ENCODE measurements around the gene UBR2. TPM values are rescaled to one million over a fixed set of nuclear protein-coding genes. Genes with fewer than 3 reads are reported as not detected.

UBR2 gene
- total and polyA plus RNA-seq, 2 donors (not counting 3 experiments of a cell fraction or from before 2014, with no cell fraction given): 8.0 to 22.3 TPM

- H3K27ac ChIP-seq (ENCODE audit: insufficient read depth, low read depth, low read length): no peak overlapping the region
Measured at GRCh38 chr6:42627674-42628073, 63.8 kb downstream of the UBR2 start.

GRCh38 chr6:42628604-42629003 lies 64.8 kb downstream of the UBR2 start:
- Histone ChIP-seq H3K27me3 (ENCODE audit: control insufficient read depth in 2 of 2, insufficient read depth in 2 of 2, low read length in 2 of 2) (no peaks in the 10 kb centered on the region), H3K36me3 (ENCODE audit: control insufficient read depth in 2 of 2, extremely low read depth in 1 of 2, insufficient read depth in 2 of 2, low read length in 2 of 2) (peaks cover 2 to 5% of the 10 kb centered on the region in 2 experiments), H3K4me1 (ENCODE audit: control insufficient read depth, extremely low read depth, insufficient read depth, low read length) (no peaks in the 10 kb centered on the region), H3K27ac (ENCODE audit: insufficient read depth, low read depth, low read length) (no peak overlapping the region), H3K4me3 (replicated peaks in 1 of 3; ENCODE audit: insufficient read depth in 1 of 3, low read depth in 1 of 3, low read length in 3 of 3) (no peak overlapping the region), H3K4me2 (ENCODE audit: insufficient read depth, low read length) (no peak overlapping the region), H3K79me2 (ENCODE audit: control insufficient read depth, insufficient read depth, low read length) (no peaks in the 10 kb centered on the region), H3K9me1 (replicated peaks; ENCODE audit: control insufficient read depth, extremely low read depth, insufficient read depth, low read length) (no peaks in the 10 kb centered on the region), H2AFZ (ENCODE audit: low read depth, low read length) (no peak overlapping the region), H3K9ac (replicated peaks; ENCODE audit: extremely low read depth, insufficient read depth, low read length) (no peak overlapping the region), H4K20me1 (replicated peaks; ENCODE audit: control insufficient read depth, extremely low read depth, insufficient read depth, low read length) (no peaks in the 10 kb centered on the region), H3K9me3 (replicated peaks; ENCODE audit: control insufficient read depth, insufficient read depth, low read length) (no peaks in the 10 kb centered on the region)
- intact Hi-C loops (cut with micrococcal nuclease) (no loop called here), dilution Hi-C loops (cut with MboI; ENCODE audit: extremely low pct_ligation_motif_present, low sequenced_read_pairs) (no loop called here)
- POLR2A ChIA-PET: no interaction called here
- DNase-seq (ENCODE audit: low read depth, low spot score) (no peak), FAIRE-seq (no peak)
- TF ChIP-seq JUN (IDR thresholded peaks at IDR 0.05; ENCODE audit: borderline replicate concordance, insufficient read depth, insufficient read length, low read depth): no peak
- CTCF ChIA-PET: no interaction called here
- no TSS peak for BruUV-seq (replicated peaks)

More at GRCh38 chr6:42627674-42628073, 63.8 kb downstream of the UBR2 start:
- ChIA-PET CTCF (no interaction called here), POLR2A (no interaction called here)
- dilution Hi-C loops (cut with MboI; ENCODE audit: extremely low pct_ligation_motif_present, low sequenced_read_pairs): no loop called here
- H3K4me2 ChIP-seq (ENCODE audit: insufficient read depth, low read length): no peak overlapping the region
- H3K36me3 ChIP-seq (ENCODE audit: control insufficient read depth in 2 of 2, extremely low read depth in 1 of 2, insufficient read depth in 2 of 2, low read length in 2 of 2): peaks cover 0 to 2% of the 10 kb centered on the region in 2 experiments
- no peak overlapping the region for H3K4me3 ChIP-seq (replicated peaks in 1 of 3; ENCODE audit: insufficient read depth in 1 of 3, low read depth in 1 of 3, low read length in 3 of 3)
- no peak overlapping the region for H3K9ac ChIP-seq (replicated peaks; ENCODE audit: extremely low read depth, insufficient read depth, low read length)
- no peaks in the 10 kb centered on the region for H3K27me3 ChIP-seq (ENCODE audit: control insufficient read depth in 2 of 2, insufficient read depth in 2 of 2, low read length in 2 of 2)
- BruUV-seq (replicated peaks): no TSS peak
- no peaks in the 10 kb centered on the region for H3K9me1 ChIP-seq (replicated peaks; ENCODE audit: control insufficient read depth, extremely low read depth, insufficient read depth, low read length)
- H3K4me1 ChIP-seq (ENCODE audit: control insufficient read depth, extremely low read depth, insufficient read depth, low read length): no peaks in the 10 kb centered on the region
- H2AFZ ChIP-seq (ENCODE audit: low read depth, low read length): no peak overlapping the region
- no peaks in the 10 kb centered on the region for H3K9me3 ChIP-seq (replicated peaks; ENCODE audit: control insufficient read depth, insufficient read depth, low read length)
- H4K20me1 ChIP-seq (replicated peaks; ENCODE audit: control insufficient read depth, extremely low read depth, insufficient read depth, low read length): no peaks in the 10 kb centered on the region
- H3K79me2 ChIP-seq (ENCODE audit: control insufficient read depth, insufficient read depth, low read length): no peaks in the 10 kb centered on the region
- FAIRE-seq (no peak), DNase-seq (ENCODE audit: low read depth, low spot score) (no peak)
- TF ChIP-seq FOS (IDR thresholded peaks at IDR 0.05; ENCODE audit: borderline replicate concordance, insufficient read depth, low read length): no peak
- TF ChIP-seq JUN (IDR thresholded peaks at IDR 0.05; ENCODE audit: borderline replicate concordance, insufficient read depth, insufficient read length, low read depth): no peak
- intact Hi-C loops (cut with micrococcal nuclease): no loop called here

Data from endothelial cell of umbilical vein (primary cell).